Measurements from ENCODE around the gene MT1F.

The MT1F gene

GRCh38 chr16:56689171-56689570 is 31.4 kb downstream of the MT1F start:
- in situ Hi-C loops (cut with MboI; ENCODE audit: low sequenced_read_pairs): no loop called here

DNA sequence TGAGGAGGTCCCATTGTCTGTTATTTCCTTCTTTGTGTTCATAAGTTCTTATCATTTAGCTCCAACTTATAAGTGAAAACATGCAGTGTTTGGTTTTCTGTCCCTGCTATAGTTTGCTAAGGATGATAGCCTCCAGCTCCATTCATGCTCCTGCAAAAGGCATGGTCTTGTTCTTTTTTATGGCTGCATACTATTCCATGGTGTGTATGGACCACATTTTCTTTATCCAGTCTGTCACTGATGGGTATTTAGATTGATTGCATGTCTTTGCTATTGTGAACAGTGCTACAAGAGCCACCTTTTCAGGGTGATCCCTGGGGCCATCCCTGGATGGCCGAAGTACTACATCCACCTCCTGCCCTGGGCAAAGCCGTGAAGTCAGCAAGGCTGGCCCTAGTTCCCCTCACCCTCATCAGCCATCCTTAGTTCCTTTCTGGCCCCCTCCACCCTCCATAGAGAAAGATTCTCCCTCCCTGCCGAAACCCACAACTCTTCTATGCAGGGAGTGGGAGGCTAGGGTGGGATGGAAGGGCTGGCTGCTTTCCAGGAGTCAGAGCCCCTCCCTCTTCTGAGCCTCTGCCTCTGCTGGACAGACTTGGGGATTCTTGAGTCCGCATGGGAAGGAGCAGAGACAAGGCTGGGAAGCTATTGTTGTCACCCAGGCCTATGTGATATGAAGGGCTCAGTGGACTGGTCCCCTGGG is 32.8 kb downstream of the MT1F start:
- in situ Hi-C loops (cut with MboI; ENCODE audit: low sequenced_read_pairs): loop anchor here (10.0 kb wide), 1 partner anchor 106 kb away; the partner anchor contains the start of gene MT3

GRCh38 chr16:56691885-56692284 is 34.1 kb downstream of the MT1F start:
- in situ Hi-C loops (cut with MboI; ENCODE audit: low sequenced_read_pairs): loop anchor here (10.0 kb wide), 1 partner anchor 107 kb away; the partner anchor contains the start of gene MT3

GRCh38 chr16:56695246-56695645 is 37.5 kb downstream of the MT1F start:
- in situ Hi-C loops (cut with MboI; ENCODE audit: low sequenced_read_pairs): loop anchor here (10.0 kb wide), 1 partner anchor 110 kb away; the partner anchor contains the start of gene MT3

- in situ Hi-C loops (cut with MboI; ENCODE audit: low sequenced_read_pairs): loop anchor here (10.0 kb wide), 1 partner anchor 113 kb away; the partner anchor contains the start of gene MT3
Observed at GRCh38 chr16:56697456-56698155, 39.8 kb downstream of the MT1F start.

- in situ Hi-C loops (cut with MboI; ENCODE audit: low sequenced_read_pairs): no loop called here
Observed at GRCh38 chr16:56700195-56700594, 42.4 kb downstream of the MT1F start.

DNA sequence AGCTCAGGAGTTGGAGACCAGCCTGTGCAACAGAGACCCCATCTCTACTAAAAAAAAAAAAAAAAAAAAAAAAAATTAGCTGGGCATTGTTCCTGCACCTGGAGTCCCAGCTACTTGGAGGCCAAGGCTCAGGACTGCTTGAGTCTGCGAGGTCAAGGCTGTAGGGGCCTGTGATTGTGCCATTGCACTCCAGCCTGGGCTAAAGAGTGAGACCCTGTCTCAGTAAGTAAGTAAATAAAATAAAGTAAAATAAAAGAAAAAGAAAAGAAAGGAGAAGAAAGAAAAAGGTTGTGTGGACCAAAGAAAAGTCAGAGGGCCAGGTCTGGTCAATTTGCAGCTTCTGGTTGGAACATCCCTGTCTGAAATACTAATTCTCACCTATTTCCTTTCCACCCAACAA is 42.9 kb downstream of the MT1F start:
- in situ Hi-C loops (cut with MboI; ENCODE audit: low sequenced_read_pairs): no loop called here

GRCh38 chr16:56701534-56701933 is 43.8 kb downstream of the MT1F start:
- in situ Hi-C loops (cut with MboI; ENCODE audit: low sequenced_read_pairs): no loop called here

GRCh38 chr16:56702836-56703235 is 45.1 kb downstream of the MT1F start:
- in situ Hi-C loops (cut with MboI; ENCODE audit: low sequenced_read_pairs): no loop called here

All from HL-60/S4 treated with retinoic acid at 250 ng/mL for 4 days and 3 days (cell line).